Measurements from ENCODE around the gene KCMF1. TPM values are rescaled to one million over a fixed set of nuclear protein-coding genes. Genes with fewer than 3 reads are reported as not detected.

The KCMF1 gene
- total and polyA plus RNA-seq, 2 donors from 2014 or later: 21.0 to 64.3 TPM

GRCh38 chr2:84939426-84940087 is 31.4 kb upstream of the KCMF1 start:
- Histone ChIP-seq H3K27me3 (ENCODE audit: control insufficient read depth, insufficient read depth, low read length) (no peaks in the 10 kb centered on the region), H3K36me3 (ENCODE audit: control insufficient read depth in 2 of 3, insufficient read depth in 3 of 3, low read length in 3 of 3) (no peaks in the 10 kb centered on the region), H3K9ac (ENCODE audit: low read length in 3 of 3) (no peak overlapping the region), H3K4me1 (ENCODE audit: control insufficient read depth in 2 of 3, insufficient read depth in 2 of 3, low read depth in 1 of 3, low read length in 3 of 3) (no peaks in the 10 kb centered on the region), H3K27ac (ENCODE audit: low read depth in 2 of 2, low read length in 2 of 2) (no peak overlapping the region), H3K4me3 (ENCODE audit: low read length in 3 of 3) (no peak overlapping the region), H3K9me3 (ENCODE audit: control insufficient read depth in 2 of 3, insufficient read depth in 1 of 3, low read length in 3 of 3) (no peaks in the 10 kb centered on the region)
- DNase-seq (no peak), FAIRE-seq (no peak)
- no peak for TF ChIP-seq CTCF (IDR thresholded peaks at IDR 0.05; ENCODE audit: borderline replicate concordance, extremely low read depth, insufficient read depth)
- intact Hi-C loops (cut with DNase I): no loop called here

GRCh38 chr2:84940088-84940470 is 30.9 kb upstream of the KCMF1 start:
- FAIRE-seq (no peak), DNase-seq (no peak)
- Histone ChIP-seq H3K4me1 (ENCODE audit: control insufficient read depth in 2 of 3, insufficient read depth in 2 of 3, low read depth in 1 of 3, low read length in 3 of 3) (no peaks in the 10 kb centered on the region), H3K9ac (ENCODE audit: low read length in 3 of 3) (no peak overlapping the region), H3K9me3 (ENCODE audit: control insufficient read depth in 2 of 3, insufficient read depth in 1 of 3, low read length in 3 of 3) (no peaks in the 10 kb centered on the region), H3K4me3 (ENCODE audit: low read length in 3 of 3) (no peak overlapping the region), H3K27ac (ENCODE audit: low read depth in 2 of 2, low read length in 2 of 2) (no peak overlapping the region), H3K36me3 (ENCODE audit: control insufficient read depth in 2 of 3, insufficient read depth in 3 of 3, low read length in 3 of 3) (no peaks in the 10 kb centered on the region), H3K27me3 (ENCODE audit: control insufficient read depth, insufficient read depth, low read length) (no peaks in the 10 kb centered on the region)
- intact Hi-C loops (cut with DNase I): no loop called here
- TF ChIP-seq CTCF (IDR thresholded peaks at IDR 0.05; ENCODE audit: borderline replicate concordance, extremely low read depth, insufficient read depth): no peak

GRCh38 chr2:84940831-84941412 is 30.0 kb upstream of the KCMF1 start:
- Histone ChIP-seq H3K27ac (ENCODE audit: low read depth in 2 of 2, low read length in 2 of 2) (no peak overlapping the region), H3K9me3 (ENCODE audit: control insufficient read depth in 2 of 3, insufficient read depth in 1 of 3, low read length in 3 of 3) (no peaks in the 10 kb centered on the region), H3K4me3 (ENCODE audit: low read length in 3 of 3) (no peak overlapping the region), H3K9ac (ENCODE audit: low read length in 3 of 3) (no peak overlapping the region), H3K4me1 (ENCODE audit: control insufficient read depth in 2 of 3, insufficient read depth in 2 of 3, low read depth in 1 of 3, low read length in 3 of 3) (no peaks in the 10 kb centered on the region), H3K36me3 (ENCODE audit: control insufficient read depth in 2 of 3, insufficient read depth in 3 of 3, low read length in 3 of 3) (no peaks in the 10 kb centered on the region), H3K27me3 (ENCODE audit: control insufficient read depth, insufficient read depth, low read length) (no peaks in the 10 kb centered on the region)
- DNase-seq (no peak), FAIRE-seq (no peak)
- TF ChIP-seq CTCF (IDR thresholded peaks at IDR 0.05; ENCODE audit: borderline replicate concordance, extremely low read depth, insufficient read depth): no peak
- intact Hi-C loops (cut with DNase I): no loop called here

Measured in kidney (tissue), 14 donors.